Neural cell (in vitro differentiated cells): ENCODE data around the gene KMT5C. TPM values are rescaled to one million over a fixed set of nuclear protein-coding genes. Genes with fewer than 3 reads are reported as not detected.

Source experiments
- H2AFZ ChIP-seq: fragments of 200-600, 300-800 bp; sonication (generic), shearing (Covaris generic); 2 replicates; pipeline ENCODE4 v1.6.0; 2014; ENCODE audit warnings: low read depth, mild to moderate bottlenecking, antibody characterized with exemption, low read length, moderate library complexity
- H3F3A ChIP-seq: fragments of 200-600 bp; shearing (Covaris generic); 2 replicates; pipeline ENCODE4 v1.6.1; 2016; ENCODE audit warnings: mild to moderate bottlenecking, moderate library complexity, mixed read lengths, antibody characterized with exemption, low read length; ENCODE audit not compliant: insufficient read depth, poor library complexity, severe bottlenecking
- H3K27ac ChIP-seq: fragments of 200-600, 300-800 bp; sonication (generic), shearing (Covaris generic); 2 replicates; pipeline ENCODE4 v1.5.1; 2014; ENCODE audit warnings: mild to moderate bottlenecking, low read length, moderate library complexity
- H3K27me3 ChIP-seq: fragments of 300-800, 200-600 bp; sonication (generic), shearing (Covaris generic); 2 replicates; pipeline ENCODE4 v1.6.0; 2014; ENCODE audit warnings: mild to moderate bottlenecking, low read depth, low read length, moderate library complexity; ENCODE audit not compliant: insufficient read depth
- H3K36me3 ChIP-seq: fragments of 300-800, 200-600 bp; sonication (generic), shearing (Covaris generic); 2 replicates; pipeline ENCODE4 v1.5.1; 2014; ENCODE audit warnings: mild to moderate bottlenecking, antibody characterized with exemption, low read length, moderate library complexity; ENCODE audit not compliant: insufficient read depth
- H3K4me2 ChIP-seq: fragments of 300-800, 200-600 bp; sonication (generic), shearing (Covaris generic); 2 replicates; pipeline ENCODE4 v1.6.0; 2014; ENCODE audit warnings: mild to moderate bottlenecking, low read length
- H3K4me3 ChIP-seq: fragments of 300-800, 200-600 bp; sonication (generic), shearing (Covaris generic); 2 replicates; pipeline ENCODE4 v1.5.1; 2014; ENCODE audit warnings: mild to moderate bottlenecking, low read length, moderate library complexity
- H3K79me2 ChIP-seq: fragments of 200-600 bp; shearing (Covaris generic); replicated peaks from 2 replicates; pipeline ENCODE4 v1.6.0; 2014; ENCODE audit warnings: mild to moderate bottlenecking, low read length, moderate library complexity; ENCODE audit not compliant: insufficient read depth
- H3K9ac ChIP-seq: fragments of 300-800, 200-600 bp; sonication (generic), shearing (Covaris generic); 2 replicates; pipeline ENCODE4 v1.6.1; 2016; ENCODE audit warnings: mild to moderate bottlenecking, low read length, mixed read lengths
- H3K9me2 ChIP-seq: fragments of 200-600 bp; shearing (Covaris generic); 2 replicates; pipeline ENCODE4 v1.6.1; 2016; ENCODE audit warnings: mild to moderate bottlenecking, low read length, mixed read lengths; ENCODE audit not compliant: insufficient read depth
- H3K9me3 ChIP-seq: fragments of 200-600, 300-800 bp; sonication (generic), shearing (Covaris generic); 2 replicates; pipeline ENCODE4 v1.6.1; 2016; ENCODE audit warnings: mild to moderate bottlenecking, mixed run types, low read length, moderate library complexity, mixed read lengths
- H4K20me1 ChIP-seq: fragments of 200-600 bp; shearing (Covaris generic); 2 replicates; pipeline ENCODE4 v1.6.1; 2016; ENCODE audit warnings: mild to moderate bottlenecking, mixed run types; ENCODE audit not compliant: insufficient read depth
- CTCF ChIP-seq: fragments of 450-650 bp; IDR thresholded peaks from 2 replicates; pipeline ENCODE4 v1.5.1; 2014; ENCODE audit warnings: antibody characterized with exemption, mild to moderate bottlenecking, moderate library complexity; ENCODE audit not compliant: poor library complexity, severe bottlenecking
- EP300 ChIP-seq: fragments of 450-650 bp; conservative IDR thresholded peaks from 2 replicates; pipeline ENCODE4 v1.6.1; 2014; ENCODE audit warnings: antibody characterized with exemption, mild to moderate bottlenecking, moderate library complexity; ENCODE audit not compliant: poor library complexity, severe bottlenecking
- EZH2 ChIP-seq: fragments of 200-600, 300-800 bp; shearing (Covaris generic), sonication (generic); IDR thresholded peaks from 2 replicates; pipeline ENCODE4 v1.6.1; 2014; ENCODE audit warnings: antibody characterized with exemption, low read length, borderline replicate concordance, mild to moderate bottlenecking; ENCODE audit not compliant: insufficient read depth, poor library complexity, severe bottlenecking
- MXI1 ChIP-seq: fragments of 450-650 bp; conservative IDR thresholded peaks from 2 replicates; pipeline ENCODE4 v1.6.1; 2014; ENCODE audit warnings: antibody characterized with exemption, mild to moderate bottlenecking; ENCODE audit not compliant: poor library complexity, severe bottlenecking
- POLR2AphosphoS5 ChIP-seq: IDR thresholded peaks from 2 replicates; pipeline ENCODE4 v1.6.1; 2012
- RAD21 ChIP-seq: fragments of 450-650 bp; conservative IDR thresholded peaks from 2 replicates; pipeline ENCODE4 v1.6.1; 2014; ENCODE audit warnings: antibody characterized with exemption, mild to moderate bottlenecking, moderate library complexity
- REST ChIP-seq: IDR thresholded peaks from 2 replicates; pipeline ENCODE4 v1.6.1; 2012; ENCODE audit warnings: borderline replicate concordance
- SMC3 ChIP-seq: fragments of 450-650 bp; conservative IDR thresholded peaks from 2 replicates; pipeline ENCODE4 v1.6.1; 2014; ENCODE audit warnings: antibody characterized with exemption, mild to moderate bottlenecking, moderate library complexity; ENCODE audit not compliant: poor library complexity
- TAF1 ChIP-seq: IDR thresholded peaks from 2 replicates; pipeline ENCODE4 v1.6.1; 2012; ENCODE audit warnings: low read depth
- polyA plus RNA-seq: library from polyadenylated mRNA; depleted of rRNA; stranded (reverse); fragments of >200 nt; gene quantifications from 2 replicates; pipeline ENCODE4 v1.2.3, GENCODE V29; 2014

KMT5C gene
- polyA plus RNA-seq, 1 donor from 2014 or later, result 50.9 TPM

- Histone ChIP-seq H3K9me2 (no peaks in the 10 kb centered on the region), H3K27ac (no peak overlapping the region), H3F3A (no peaks in the 10 kb centered on the region), H3K9ac (no peak overlapping the region), H3K4me3 (no peak overlapping the region), H4K20me1 (no peaks in the 10 kb centered on the region), H3K9me3 (no peaks in the 10 kb centered on the region), H2AFZ (no peak overlapping the region), H3K79me2 (no peaks in the 10 kb centered on the region), H3K4me2 (no peak overlapping the region), H3K36me3 (no peaks in the 10 kb centered on the region), H3K27me3 (peaks cover 31% of the 10 kb centered on the region)
- TF ChIP-seq EP300 (no peak), EZH2 (no peak), POLR2AphosphoS5 (no peak), CTCF (no peak), TAF1 (no peak), MXI1 (no peak), RAD21 (no peak), SMC3 (no peak), REST (no peak)
Measured at GRCh38 chr19:55365964-55366363, 26.3 kb downstream of the KMT5C start.

- Histone ChIP-seq H3K4me2 (no peak overlapping the region), H3K27me3 (peaks cover 35% of the 10 kb centered on the region), H4K20me1 (no peaks in the 10 kb centered on the region), H3K9ac (no peak overlapping the region), H3K4me3 (no peak overlapping the region), H3F3A (no peaks in the 10 kb centered on the region), H2AFZ (no peak overlapping the region), H3K36me3 (no peaks in the 10 kb centered on the region), H3K9me3 (no peaks in the 10 kb centered on the region), H3K9me2 (no peaks in the 10 kb centered on the region), H3K27ac (no peak overlapping the region), H3K79me2 (no peaks in the 10 kb centered on the region)
- TF ChIP-seq CTCF (no peak), EZH2 (no peak), TAF1 (no peak), SMC3 (no peak), RAD21 (no peak), MXI1 (no peak), EP300 (no peak), REST (no peak), POLR2AphosphoS5 (no peak)
Measured at GRCh38 chr19:55366790-55367189, 27.1 kb downstream of the KMT5C start.
